ENCODE data around the gene DYNC2H1.

Gene DYNC2H1

GRCh38 chr11:103228807-103229206 lies 119.6 kb downstream of the DYNC2H1 start:
- FAIRE-seq (no peak), DNase-seq (ENCODE audit: insufficient read length, low spot score) (no peak)
- no peak for TF ChIP-seq CTCF (IDR thresholded peaks at IDR 0.05; ENCODE audit: insufficient read depth, missing control alignments)

GRCh38 chr11:103234974-103235373 lies 125.7 kb downstream of the DYNC2H1 start:
- no peak for TF ChIP-seq CTCF (IDR thresholded peaks at IDR 0.05; ENCODE audit: insufficient read depth, missing control alignments)
- DNase-seq (ENCODE audit: insufficient read length, low spot score) (no peak), FAIRE-seq (no peak)

- FAIRE-seq: no peak
- DNase-seq (ENCODE audit: insufficient read length, low spot score): no peak
These were observed 132.3 kb downstream of the DYNC2H1 start for GRCh38 chr11:103241574-103241973.

GRCh38 chr11:103254123-103254522 lies 144.9 kb downstream of the DYNC2H1 start:
- TF ChIP-seq CTCF (IDR thresholded peaks at IDR 0.05; ENCODE audit: insufficient read depth, missing control alignments): no peak
- FAIRE-seq: no peak
- DNase-seq (ENCODE audit: insufficient read length, low spot score): no peak

More at GRCh38 chr11:103241574-103241973, 132.3 kb downstream of the DYNC2H1 start:
- no peak for TF ChIP-seq CTCF (IDR thresholded peaks at IDR 0.05; ENCODE audit: insufficient read depth, missing control alignments)

GRCh38 chr11:103257360-103257759 lies 148.1 kb downstream of the DYNC2H1 start:
- DNase-seq (ENCODE audit: insufficient read length, low spot score) (no peak), FAIRE-seq (no peak)

GRCh38 chr11:103266167-103266831 lies 157.1 kb downstream of the DYNC2H1 start:
- TF ChIP-seq CTCF (IDR thresholded peaks at IDR 0.05; ENCODE audit: insufficient read depth, missing control alignments): no peak
- no peak for DNase-seq (ENCODE audit: insufficient read length, low spot score)
- no peak for FAIRE-seq

More at GRCh38 chr11:103257360-103257759, 148.1 kb downstream of the DYNC2H1 start:
- TF ChIP-seq CTCF (IDR thresholded peaks at IDR 0.05; ENCODE audit: insufficient read depth, missing control alignments): peak; percentile 46

GRCh38 chr11:103272876-103273275 lies 163.7 kb downstream of the DYNC2H1 start:
- DNase-seq (ENCODE audit: insufficient read length, low spot score) (no peak), FAIRE-seq (no peak)
- no peak for TF ChIP-seq CTCF (IDR thresholded peaks at IDR 0.05; ENCODE audit: insufficient read depth, missing control alignments)
